Measurements from ENCODE around the gene NAV2.

NAV2 gene

GRCh38 chr11:20034941-20035340, 322.3 kb downstream of the NAV2 start:
- no peak for DNase-seq (ENCODE audit: low read depth, low spot score)

GRCh38 chr11:20035375-20035700, 322.7 kb downstream of the NAV2 start:
- DNase-seq (ENCODE audit: low read depth, low spot score), result no peak

GRCh38 chr11:20035701-20036601, 323.3 kb downstream of the NAV2 start:
- no peak for DNase-seq (ENCODE audit: low read depth, low spot score)

GRCh38 chr11:20036626-20037335, 324.1 kb downstream of the NAV2 start:
- DNase-seq (ENCODE audit: low read depth, low spot score), result no peak

- DNase-seq (ENCODE audit: low read depth, low spot score), result no peak
Observed at GRCh38 chr11:20037396-20038153, 324.9 kb downstream of the NAV2 start.

- no peak for DNase-seq (ENCODE audit: low read depth, low spot score)
Observed at GRCh38 chr11:20038412-20038811, 325.8 kb downstream of the NAV2 start.

GRCh38 chr11:20038972-20039371, 326.3 kb downstream of the NAV2 start:
- DNase-seq (ENCODE audit: low read depth, low spot score), result no peak

GRCh38 chr11:20041499-20041898, 328.9 kb downstream of the NAV2 start:
- no peak for DNase-seq (ENCODE audit: low read depth, low spot score)

GRCh38 chr11:20042045-20042639, 329.5 kb downstream of the NAV2 start:
- DNase-seq (ENCODE audit: low read depth, low spot score), result no peak

- DNase-seq (ENCODE audit: low read depth, low spot score), result no peak
Observed at GRCh38 chr11:20042811-20043341, 330.2 kb downstream of the NAV2 start.

- DNase-seq (ENCODE audit: low read depth, low spot score), result no peak
Observed at GRCh38 chr11:20043992-20044391, 331.4 kb downstream of the NAV2 start.

- DNase-seq (ENCODE audit: low read depth, low spot score), result no peak
Observed at GRCh38 chr11:20045098-20045688, 332.6 kb downstream of the NAV2 start.

- no peak for DNase-seq (ENCODE audit: low read depth, low spot score)
Observed at GRCh38 chr11:20046416-20046815, 333.8 kb downstream of the NAV2 start.

- no peak for DNase-seq (ENCODE audit: low read depth, low spot score)
Observed at GRCh38 chr11:20047006-20047768, 334.6 kb downstream of the NAV2 start.

GRCh38 chr11:20047769-20048154, 335.1 kb downstream of the NAV2 start:
- DNase-seq (ENCODE audit: low read depth, low spot score), result no peak

GRCh38 chr11:20048246-20048645, 335.6 kb downstream of the NAV2 start:
- DNase-seq (ENCODE audit: low read depth, low spot score), result no peak

GRCh38 chr11:20048707-20049106, 336.1 kb downstream of the NAV2 start:
- no peak for DNase-seq (ENCODE audit: low read depth, low spot score)

- DNase-seq (ENCODE audit: low read depth, low spot score), result no peak
Observed at GRCh38 chr11:20049231-20049630, 336.6 kb downstream of the NAV2 start.

GRCh38 chr11:20050048-20050447, 337.4 kb downstream of the NAV2 start:
- DNase-seq (ENCODE audit: low read depth, low spot score), result no peak

- no peak for DNase-seq (ENCODE audit: low read depth, low spot score)
Observed at GRCh38 chr11:20050551-20051333, 338.1 kb downstream of the NAV2 start.

All from iPS DF 19.7 (cell line).